Measurements from ENCODE around the gene ERCC1.

GRCh38 chr19:45406226-45407090, 17.3 kb downstream of the ERCC1 start, which contains the start of gene POLR1G:
- no peak for TF ChIP-seq CTCF (IDR thresholded peaks at IDR 0.05)
- peak; percentile 80 to 92; a peak in 4 of 5 replicates for TF ChIP-seq JUN (IDR thresholded peaks at IDR 0.05)
- no peak; the same call in 1 of the 2 replicates for TF ChIP-seq REST (IDR thresholded peaks at IDR 0.05)
- peak; percentile 81 for TF ChIP-seq BHLHE40 (IDR thresholded peaks at IDR 0.05; ENCODE audit: low read depth, low read length)
- no peak for TF ChIP-seq CBX2 (IDR thresholded peaks at IDR 0.05; ENCODE audit: borderline replicate concordance, low read depth)
- peak; percentile 93 for TF ChIP-seq POLR2A (IDR thresholded peaks at IDR 0.05; ENCODE audit: low read length)
- TF ChIP-seq USF2 (IDR thresholded peaks at IDR 0.05), result peak; percentile 71
- no peak for TF ChIP-seq RFX5 (IDR thresholded peaks at IDR 0.05)
- TF ChIP-seq CEBPB (IDR thresholded peaks at IDR 0.05), result no peak; a peak in 1 of 4 replicates

Data from A549 (cell line).